ENCODE measurements around the gene CASP5. TPM values are rescaled to one million over a fixed set of nuclear protein-coding genes. Genes with fewer than 3 reads are reported as not detected.

The CASP5 gene
- total RNA-seq, 1 donor from 2014 or later = 5.8 TPM

DNA sequence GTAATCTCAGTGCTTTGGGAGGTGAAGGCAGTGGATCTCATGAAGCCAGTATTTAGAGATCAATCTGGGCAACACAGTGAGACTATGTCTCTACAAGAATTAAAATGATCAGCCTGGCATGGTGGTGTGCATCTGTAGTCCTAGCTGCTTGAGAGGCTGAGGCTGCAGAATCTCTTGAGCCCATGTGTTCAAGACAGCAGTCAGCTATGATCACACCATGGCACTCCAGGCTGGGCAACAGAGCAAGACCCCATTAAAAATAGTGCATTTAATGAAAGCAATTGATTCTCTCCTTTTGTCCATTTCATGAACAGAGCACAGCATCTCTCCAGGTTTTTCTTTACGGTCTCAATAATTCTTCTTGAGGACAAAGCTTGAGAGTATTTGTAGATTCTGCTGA, 33.5 kb upstream of the CASP5 start:
- no peak for ATAC-seq
- Histone ChIP-seq H3K36me3 (no peaks in the 10 kb centered on the region), H3K9me3 (no peaks in the 10 kb centered on the region), H3K27ac (no peak overlapping the region), H3K27me3 (ENCODE audit: low read depth) (no peaks in the 10 kb centered on the region), H3K4me3 (no peak overlapping the region), H3K4me1 (no peaks in the 10 kb centered on the region)
- DNase-seq = no peak
- intact Hi-C loops (cut with DNase I) = no loop called here
- TF ChIP-seq, protein P1, sequence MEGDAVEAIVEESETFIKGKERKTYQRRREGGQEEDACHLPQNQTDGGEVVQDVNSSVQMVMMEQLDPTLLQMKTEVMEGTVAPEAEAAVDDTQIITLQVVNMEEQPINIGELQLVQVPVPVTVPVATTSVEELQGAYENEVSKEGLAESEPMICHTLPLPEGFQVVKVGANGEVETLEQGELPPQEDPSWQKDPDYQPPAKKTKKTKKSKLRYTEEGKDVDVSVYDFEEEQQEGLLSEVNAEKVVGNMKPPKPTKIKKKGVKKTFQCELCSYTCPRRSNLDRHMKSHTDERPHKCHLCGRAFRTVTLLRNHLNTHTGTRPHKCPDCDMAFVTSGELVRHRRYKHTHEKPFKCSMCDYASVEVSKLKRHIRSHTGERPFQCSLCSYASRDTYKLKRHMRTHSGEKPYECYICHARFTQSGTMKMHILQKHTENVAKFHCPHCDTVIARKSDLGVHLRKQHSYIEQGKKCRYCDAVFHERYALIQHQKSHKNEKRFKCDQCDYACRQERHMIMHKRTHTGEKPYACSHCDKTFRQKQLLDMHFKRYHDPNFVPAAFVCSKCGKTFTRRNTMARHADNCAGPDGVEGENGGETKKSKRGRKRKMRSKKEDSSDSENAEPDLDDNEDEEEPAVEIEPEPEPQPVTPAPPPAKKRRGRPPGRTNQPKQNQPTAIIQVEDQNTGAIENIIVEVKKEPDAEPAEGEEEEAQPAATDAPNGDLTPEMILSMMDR (IDR thresholded peaks at IDR 0.05) = no peak

GRCh38 chr11:105054723-105055493, 31.9 kb upstream of the CASP5 start:
- H3K4me3 ChIP-seq = no peak overlapping the region
- TF ChIP-seq, protein P1 (IDR thresholded peaks at IDR 0.05) = no peak
- H3K27me3 ChIP-seq (ENCODE audit: low read depth) = no peaks in the 10 kb centered on the region
- H3K36me3 ChIP-seq = no peaks in the 10 kb centered on the region
- ATAC-seq (no peak), DNase-seq (no peak)
- no peaks in the 10 kb centered on the region for H3K4me1 ChIP-seq
- H3K9me3 ChIP-seq = no peaks in the 10 kb centered on the region
- intact Hi-C loops (cut with DNase I) = no loop called here
- no peak overlapping the region for H3K27ac ChIP-seq

DNA sequence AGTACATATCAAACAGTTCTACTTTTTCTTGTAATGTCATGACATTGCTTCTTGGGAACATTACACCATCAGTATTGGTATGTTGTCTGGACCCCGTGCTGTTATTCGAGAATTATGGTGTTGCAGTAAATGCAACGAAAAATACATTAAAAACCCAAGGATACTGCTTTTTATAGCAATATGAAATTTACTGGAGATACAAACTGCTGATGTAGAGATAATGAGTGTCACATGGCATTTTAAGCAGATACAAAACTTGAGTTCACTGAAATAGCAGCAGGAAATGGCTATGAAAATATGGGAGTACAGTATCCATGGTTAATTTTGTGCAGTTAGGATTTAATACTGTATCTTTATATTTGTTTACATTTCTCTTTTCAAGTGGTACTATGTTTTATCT, 29.5 kb upstream of the CASP5 start:
- H3K9me3 ChIP-seq = no peaks in the 10 kb centered on the region
- no peaks in the 10 kb centered on the region for H3K36me3 ChIP-seq
- DNase-seq (no peak), ATAC-seq (no peak)
- no peak overlapping the region for H3K4me3 ChIP-seq
- intact Hi-C loops (cut with DNase I) = no loop called here
- peaks cover 3% of the 10 kb centered on the region for H3K4me1 ChIP-seq
- H3K27ac ChIP-seq = no peak overlapping the region
- TF ChIP-seq, protein P1 (IDR thresholded peaks at IDR 0.05) = no peak
- H3K27me3 ChIP-seq (ENCODE audit: low read depth) = no peaks in the 10 kb centered on the region

GRCh38 chr11:105051559-105051958, 28.6 kb upstream of the CASP5 start:
- TF ChIP-seq, protein P1 (IDR thresholded peaks at IDR 0.05) = no peak
- DNase-seq (no peak), ATAC-seq (no peak)
- Histone ChIP-seq H3K27ac (no peak overlapping the region), H3K27me3 (ENCODE audit: low read depth) (no peaks in the 10 kb centered on the region), H3K4me1 (peaks cover 12% of the 10 kb centered on the region), H3K36me3 (no peaks in the 10 kb centered on the region), H3K9me3 (no peaks in the 10 kb centered on the region), H3K4me3 (no peak overlapping the region)
- intact Hi-C loops (cut with DNase I) = no loop called here

GRCh38 chr11:105049481-105049880, 26.5 kb upstream of the CASP5 start:
- Histone ChIP-seq H3K36me3 (no peaks in the 10 kb centered on the region), H3K4me3 (no peak overlapping the region), H3K27me3 (ENCODE audit: low read depth) (no peaks in the 10 kb centered on the region), H3K9me3 (no peaks in the 10 kb centered on the region), H3K4me1 (peaks cover 25% of the 10 kb centered on the region), H3K27ac (no peak overlapping the region)
- DNase-seq = no peak
- ATAC-seq = no peak
- TF ChIP-seq, protein P1 (IDR thresholded peaks at IDR 0.05) = no peak
- intact Hi-C loops (cut with DNase I) = no loop called here

Measured in lower lobe of right lung (tissue), 2 donors.